Liver (tissue), 9 donors: ENCODE measurements around the gene TP53TG5. TPM values are rescaled to one million over a fixed set of nuclear protein-coding genes. Genes with fewer than 3 reads are reported as not detected.

Experiments
- DNase-seq: peaks from one replicate; pipeline ENCODE4 v3.0.0-alpha.2; 2017; ENCODE audit warnings: low spot score
- H3K27ac ChIP-seq, 2 donors: one replicate each; pipeline ENCODE4 v1.7.0; 2013; ENCODE audit warnings: inconsistent platforms in 2 of 2, low read length in 2 of 2, control low read depth in 1 of 2, low read depth in 1 of 2, mild to moderate bottlenecking in 1 of 2
- H3K27me3 ChIP-seq, 4 donors: one replicate each; pipeline versions ENCODE4 v1.6.1 to v1.7.0; 2013; ENCODE audit warnings: low read length in 3 of 4, inconsistent platforms in 1 of 4, mild to moderate bottlenecking in 1 of 4, moderate library complexity in 1 of 4; ENCODE audit not compliant: control insufficient read depth in 4 of 4, insufficient read depth in 4 of 4
- H3K36me3 ChIP-seq, 4 donors: one replicate each; pipeline versions ENCODE4 v1.6.1 to v1.7.0; 2013; ENCODE audit warnings: low read length in 3 of 4, mild to moderate bottlenecking in 3 of 4, low read depth in 1 of 4, moderate library complexity in 1 of 4; ENCODE audit not compliant: control insufficient read depth in 4 of 4, insufficient read depth in 3 of 4
- H3K4me1 ChIP-seq, 4 donors: one replicate each; pipeline versions ENCODE4 v1.6.1 to v1.7.0; 2013; ENCODE audit warnings: low read length in 3 of 4, mild to moderate bottlenecking in 3 of 4, moderate library complexity in 1 of 4; ENCODE audit not compliant: control insufficient read depth in 4 of 4, insufficient read depth in 4 of 4
- H3K4me3 ChIP-seq, 3 donors: one replicate each; pipeline versions ENCODE4 v1.6.1 to v1.7.0; 2013; ENCODE audit warnings: low read length in 3 of 3, control low read depth in 1 of 3, low read depth in 1 of 3, mild to moderate bottlenecking in 1 of 3
- H3K9ac ChIP-seq, 2 donors: one replicate each; pipeline ENCODE4 v1.7.0; 2013; ENCODE audit warnings: low read length in 2 of 2, mild to moderate bottlenecking in 2 of 2, moderate library complexity in 2 of 2, control low read depth in 1 of 2, low read depth in 1 of 2
- H3K9me3 ChIP-seq, 4 donors: one replicate each; pipeline versions ENCODE4 v1.6.1 to v1.7.0; 2013; ENCODE audit warnings: low read length in 3 of 4; ENCODE audit not compliant: control insufficient read depth in 4 of 4
- ATF3 ChIP-seq: IDR thresholded peaks from 2 replicates; pipeline ENCODE4 v1.6.1; 2016; ENCODE audit warnings: antibody characterized with exemption
- CTCF ChIP-seq: fragments of 150-350 bp; IDR thresholded peaks from 2 replicates; pipeline ENCODE4 v1.5.1; 2017; ENCODE audit warnings: improper control_type of control experiment, low read depth, low read length; ENCODE audit not compliant: missing input control
- EGR1 ChIP-seq, 2 donors: IDR thresholded peaks; 2 replicates each; pipeline ENCODE4 v1.6.1; 2016 to 2018; ENCODE audit warnings: antibody characterized with exemption in 2 of 2, low read depth in 2 of 2
- FOXA1 ChIP-seq: IDR thresholded peaks from 2 replicates; pipeline ENCODE4 v1.6.1; 2016; ENCODE audit warnings: antibody characterized with exemption
- FOXA2 ChIP-seq: IDR thresholded peaks from 2 replicates; pipeline ENCODE4 v1.6.1; 2016; ENCODE audit warnings: antibody characterized with exemption
- GABPA ChIP-seq, 2 donors: IDR thresholded peaks in 1 of 2; conservative IDR thresholded peaks in 1 of 2; 2 replicates each; pipeline ENCODE4 v1.6.1; 2016; ENCODE audit warnings: antibody characterized with exemption in 2 of 2, mild to moderate bottlenecking in 1 of 2, moderate library complexity in 1 of 2
- HNF4A ChIP-seq, 2 donors: conservative IDR thresholded peaks; 2 replicates each; pipeline ENCODE4 v1.6.1; 2016; ENCODE audit warnings: antibody characterized with exemption in 2 of 2, mild to moderate bottlenecking in 2 of 2
- HNF4G ChIP-seq: IDR thresholded peaks from 2 replicates; pipeline ENCODE4 v1.6.1; 2016; ENCODE audit warnings: antibody characterized with exemption
- JUND ChIP-seq, 2 donors: IDR thresholded peaks; 2 replicates each; pipeline ENCODE4 v1.6.1; 2016; ENCODE audit warnings: antibody characterized with exemption in 2 of 2
- MAX ChIP-seq: IDR thresholded peaks from 2 replicates; pipeline ENCODE4 v1.6.1; 2016; ENCODE audit warnings: antibody characterized with exemption
- NR2F2 ChIP-seq: IDR thresholded peaks from 2 replicates; pipeline ENCODE4 v1.6.1; 2016; ENCODE audit warnings: antibody characterized with exemption
- REST ChIP-seq: IDR thresholded peaks from 2 replicates; pipeline ENCODE4 v1.6.1; 2016; ENCODE audit warnings: antibody characterized with exemption, mild to moderate bottlenecking
- RXRA ChIP-seq, 2 donors: IDR thresholded peaks; 2 replicates each; pipeline ENCODE4 v1.6.1; 2017 to 2018; ENCODE audit warnings: antibody characterized with exemption in 2 of 2, mild to moderate bottlenecking in 1 of 2
- SP1 ChIP-seq: IDR thresholded peaks from 2 replicates; pipeline ENCODE4 v1.6.1; 2018; ENCODE audit warnings: antibody characterized with exemption, mild to moderate bottlenecking
- TAF1 ChIP-seq: conservative IDR thresholded peaks from 2 replicates; pipeline ENCODE4 v1.6.1; 2016; ENCODE audit warnings: antibody characterized with exemption, mild to moderate bottlenecking
- YY1 ChIP-seq: IDR thresholded peaks from 2 replicates; pipeline ENCODE4 v1.6.1; 2016; ENCODE audit warnings: antibody characterized with exemption, mild to moderate bottlenecking
- ZBTB33 ChIP-seq: IDR thresholded peaks from 2 replicates; pipeline ENCODE4 v1.6.1; 2016; ENCODE audit warnings: antibody characterized with exemption
- WGBS: extraction: QIAGEN DNeasy Blood & Tissue Kit; methylation state at CpG from one replicate; pipeline ENCODE4 v1.1.7; 2013; 5-methylcytosine and 5-hydroxymethylcytosine counted together
- polyA plus RNA-seq, 2 donors: library from polyadenylated mRNA; stranded (reverse) in 1 of 2; unstranded in 1 of 2; fragments of 200-250 nt in 1 of 2; fragments of >200 nt in 1 of 2; fragmentation: Nextera tagmentation in 1 of 2; extraction: Ambion mirVana in 1 of 2; gene quantifications; one replicate each; pipeline versions ENCODE4 v1.2.1 to v1.2.3, GENCODE V29; 2013 to 2015
- total RNA-seq, 2 donors: library from RNA; depleted of rRNA; stranded (reverse); fragments of >200 nt; gene quantifications; one replicate each; pipeline ENCODE4 v1.2.3, GENCODE V29; 2014
- donor health status: healthy.
- donor health status: healthy.
- donor health status: healthy.
- donor health status: healthy.
- donor health status: healthy.

TP53TG5 gene
- total and polyA plus RNA-seq, 4 donors = not detected

GRCh38 chr20:45339084-45339483, 39.0 kb downstream of the TP53TG5 start (continued):
- TF ChIP-seq JUND (IDR thresholded peaks at IDR 0.05) (no peak), SP1 (no peak), NR2F2 (no peak)

- Histone ChIP-seq H3K27me3 (no peaks in the 10 kb centered on the region), H3K4me3 (peak overlapping the region in 1 of 3 donors; percentile 3), H3K9ac (peak overlapping the region; percentile 31 to 69), H3K9me3 (no peaks in the 10 kb centered on the region), H3K4me1 (peaks cover 23 to 70% (median 53%) of the 10 kb centered on the region in 4 donors), H3K27ac (peak overlapping the region; percentile 81 to 97), H3K36me3 (peaks cover 2 to 29% (median 10%) of the 10 kb centered on the region in 4 donors)
- DNase-seq = no peak
- TF ChIP-seq EGR1 (IDR thresholded peaks at IDR 0.05; ENCODE audit: low read depth in 2 of 2) (no peak), CTCF (peak; percentile 0), ATF3 (no peak), RXRA (IDR thresholded peaks at IDR 0.05) (peak in 1 of 2 donors; percentile 37), JUND (IDR thresholded peaks at IDR 0.05) (peak in 1 of 2 donors; percentile 25), SP1 (no peak), YY1 (no peak), TAF1 (no peak), FOXA2 (no peak), ZBTB33 (no peak), REST (no peak), HNF4A (conservative IDR thresholded peaks at IDR 0.05) (peak; percentile 72 to 82), HNF4G (peak; percentile 48), NR2F2 (no peak), MAX (no peak), FOXA1 (no peak), GABPA (IDR thresholded peaks at IDR 0.05 in 1 of 2, conservative IDR thresholded peaks at IDR 0.05 in 1 of 2) (no peak)
- WGBS = 62% methylated on average over 11 of the region's 11 CpGs
Measured at GRCh38 chr20:45338121-45339030, 39.7 kb downstream of the TP53TG5 start.
